ENCODE measurements around the gene CORO7.

DNA sequence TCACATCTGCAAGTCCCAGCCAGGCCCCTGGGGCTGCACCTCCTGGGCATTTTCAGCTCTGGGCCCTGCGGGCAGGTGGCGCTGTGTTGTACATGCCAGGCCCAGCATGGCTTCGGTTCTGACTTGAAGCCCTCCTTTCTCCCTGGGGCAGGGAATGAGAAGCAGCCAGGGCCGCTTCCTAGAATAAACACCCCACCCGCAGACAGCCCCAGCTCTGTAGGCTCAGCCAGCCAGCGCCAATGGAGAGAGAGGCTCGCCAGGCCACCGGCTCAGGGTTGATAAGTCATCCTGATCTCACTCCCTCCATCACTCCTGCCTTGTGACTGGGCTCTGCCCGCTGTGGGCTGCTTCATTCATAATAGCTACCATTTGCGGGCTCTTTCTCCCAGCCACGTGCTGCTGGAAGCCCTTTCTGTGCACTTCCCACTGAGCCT lies 106.5 kb downstream of the CORO7 start:
- TF ChIP-seq CTCF (IDR thresholded peaks at IDR 0.05) = no peak
- no peak for TF ChIP-seq POLR2AphosphoS5 (IDR thresholded peaks at IDR 0.05; ENCODE audit: insufficient read depth in 1 of 2, low read depth in 1 of 2)

Measured in vagina (tissue), 2 donors.